A549 treated with CORT108297 at 1 μM for 4 hours (cell line): ENCODE results near the gene POLR2M. TPM values are rescaled to one million over a fixed set of nuclear protein-coding genes. Genes with fewer than 3 reads are reported as not detected.

Experiments
- total RNA-seq: library from RNA; stranded (reverse); fragments of 200-300 nt; extraction: Qiagen RNA extraction; gene quantifications from 5 replicates; pipeline ENCODE4 v1.2.3, GENCODE V29; 2022

Gene POLR2M
- total RNA-seq, result 39.1 to 70.6 TPM (median 60.5 TPM) in 5 replicates

DNA sequence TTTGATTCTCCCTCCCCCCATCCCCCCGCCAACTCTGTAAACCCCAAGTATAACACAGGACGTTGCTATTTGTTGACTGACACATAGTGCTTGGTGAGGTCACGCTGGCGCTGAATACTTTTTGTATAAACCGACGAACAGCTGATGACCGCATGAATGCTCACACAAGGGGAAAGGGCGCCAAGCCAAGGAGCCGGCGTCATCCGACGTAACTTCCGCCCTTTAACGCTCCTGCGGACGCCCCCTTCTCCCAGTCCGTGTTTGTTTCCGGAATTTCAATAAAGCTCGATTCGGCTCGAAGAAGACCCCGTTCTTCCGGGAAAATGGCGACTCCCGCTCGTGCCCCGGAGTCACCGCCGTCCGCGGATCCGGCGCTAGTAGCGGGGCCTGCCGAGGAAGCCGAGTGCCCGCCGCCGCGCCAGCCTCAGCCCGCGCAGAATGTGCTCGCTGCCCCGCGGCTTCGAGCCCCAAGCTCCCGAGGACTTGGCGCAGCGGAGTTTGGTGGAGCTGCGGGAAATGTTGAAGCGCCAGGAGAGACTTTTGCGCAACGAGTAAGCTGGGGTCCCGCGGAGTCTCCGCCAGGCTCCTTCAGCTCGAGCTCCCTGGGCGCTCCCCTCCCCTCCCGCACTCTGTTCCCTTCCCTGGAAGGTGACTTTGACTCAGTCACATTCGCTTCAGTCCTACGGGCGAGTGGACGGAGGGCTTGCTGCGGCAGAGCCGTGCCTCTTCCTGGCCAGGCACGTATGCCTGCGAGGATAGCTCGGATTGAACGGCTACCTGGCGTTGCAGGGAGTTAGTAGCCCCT is at the start of gene POLR2M:
Gene POLR2M, plus strand, starts transcription at position 310 of the 805 bp plus-strand sequence. Its CDS starts 129 bp downstream, at position 439.

Other genes starting within 250 kb of the POLR2M start
- gene MYZAP, start 114.8 kb upstream of the POLR2M start, total RNA-seq, result 0.69 to 1.2 TPM (median 0.93 TPM) in 5 replicates